Measurements from ENCODE around the gene GMFB.

Gene GMFB

GRCh38 chr14:54516709-54517108 lies 27.9 kb upstream of the GMFB start:
- H3K4me1 ChIP-seq (ENCODE audit: control insufficient read depth, insufficient read depth, low read length), result no peaks in the 10 kb centered on the region
- WGBS (ENCODE audit: insufficient coverage, insufficient read length), result no CpG with 5 or more reads among the region's 1 CpG
- H3K27ac ChIP-seq (ENCODE audit: low read length), result no peak overlapping the region
- no peaks in the 10 kb centered on the region for H3K36me3 ChIP-seq (ENCODE audit: control insufficient read depth, insufficient read depth, low read length)
- no peaks in the 10 kb centered on the region for H3K27me3 ChIP-seq (ENCODE audit: control insufficient read depth, insufficient read depth, low read length)
- no peak overlapping the region for H3K4me3 ChIP-seq (ENCODE audit: low read length)
- no peak for DNase-seq (ENCODE audit: low read depth, low spot score)
- no peaks in the 10 kb centered on the region for H3K9me3 ChIP-seq (ENCODE audit: control insufficient read depth, insufficient read depth, low read length)

GRCh38 chr14:54515670-54516069 lies 26.9 kb upstream of the GMFB start:
- DNase-seq (ENCODE audit: low read depth, low spot score), result no peak
- H3K9me3 ChIP-seq (ENCODE audit: control insufficient read depth, insufficient read depth, low read length), result no peaks in the 10 kb centered on the region
- WGBS (ENCODE audit: insufficient coverage, insufficient read length), result no CpG with 5 or more reads among the region's 1 CpG
- no peak overlapping the region for H3K27ac ChIP-seq (ENCODE audit: low read length)
- H3K27me3 ChIP-seq (ENCODE audit: control insufficient read depth, insufficient read depth, low read length), result no peaks in the 10 kb centered on the region
- H3K36me3 ChIP-seq (ENCODE audit: control insufficient read depth, insufficient read depth, low read length), result no peaks in the 10 kb centered on the region
- no peaks in the 10 kb centered on the region for H3K4me1 ChIP-seq (ENCODE audit: control insufficient read depth, insufficient read depth, low read length)
- no peak overlapping the region for H3K4me3 ChIP-seq (ENCODE audit: low read length)

GRCh38 chr14:54512393-54512792 lies 23.6 kb upstream of the GMFB start:
- DNase-seq (ENCODE audit: low read depth, low spot score), result no peak
- H3K27ac ChIP-seq (ENCODE audit: low read length), result no peak overlapping the region
- no peaks in the 10 kb centered on the region for H3K9me3 ChIP-seq (ENCODE audit: control insufficient read depth, insufficient read depth, low read length)
- H3K36me3 ChIP-seq (ENCODE audit: control insufficient read depth, insufficient read depth, low read length), result no peaks in the 10 kb centered on the region
- H3K4me1 ChIP-seq (ENCODE audit: control insufficient read depth, insufficient read depth, low read length), result no peaks in the 10 kb centered on the region
- no CpG with 5 or more reads among the region's 1 CpG for WGBS (ENCODE audit: insufficient coverage, insufficient read length)
- H3K4me3 ChIP-seq (ENCODE audit: low read length), result no peak overlapping the region
- no peaks in the 10 kb centered on the region for H3K27me3 ChIP-seq (ENCODE audit: control insufficient read depth, insufficient read depth, low read length)

- Histone ChIP-seq H3K27ac (ENCODE audit: low read length) (no peak within 1 kb of the TSS), H3K4me3 (ENCODE audit: low read length) (peak within 1 kb of the TSS; percentile 95), H3K4me1 (ENCODE audit: control insufficient read depth, insufficient read depth, low read length) (no peaks in the 10 kb centered on the region), H3K9me3 (ENCODE audit: control insufficient read depth, insufficient read depth, low read length) (no peaks in the 10 kb centered on the region), H3K36me3 (ENCODE audit: control insufficient read depth, insufficient read depth, low read length) (no peaks in the 10 kb centered on the region), H3K27me3 (ENCODE audit: control insufficient read depth, insufficient read depth, low read length) (no peaks in the 10 kb centered on the region)
- no CpG with 5 or more reads among the region's 66 CpGs for WGBS (ENCODE audit: insufficient coverage, insufficient read length)
- peak; percentile 93 for DNase-seq (ENCODE audit: low read depth, low spot score)
These were observed 21.0 kb upstream of the GMFB start, which contains the start of gene CGRRF1 for GRCh38 chr14:54509546-54510501. TSS of gene CGRRF1 (plus strand) at chr14:54509906. CDS start at chr14:54509960, 54 bp downstream.

GRCh38 chr14:54503486-54503885 lies 14.7 kb upstream of the GMFB start:
- H3K4me3 ChIP-seq (ENCODE audit: low read length), result no peak overlapping the region
- no peak for DNase-seq (ENCODE audit: low read depth, low spot score)
- no peaks in the 10 kb centered on the region for H3K4me1 ChIP-seq (ENCODE audit: control insufficient read depth, insufficient read depth, low read length)
- no peaks in the 10 kb centered on the region for H3K36me3 ChIP-seq (ENCODE audit: control insufficient read depth, insufficient read depth, low read length)
- H3K27me3 ChIP-seq (ENCODE audit: control insufficient read depth, insufficient read depth, low read length), result no peaks in the 10 kb centered on the region
- no peaks in the 10 kb centered on the region for H3K9me3 ChIP-seq (ENCODE audit: control insufficient read depth, insufficient read depth, low read length)
- H3K27ac ChIP-seq (ENCODE audit: low read length), result no peak overlapping the region
- no CpG with 5 or more reads among the region's 3 CpGs for WGBS (ENCODE audit: insufficient coverage, insufficient read length)

GRCh38 chr14:54502602-54503001 lies 13.8 kb upstream of the GMFB start:
- Histone ChIP-seq H3K4me1 (ENCODE audit: control insufficient read depth, insufficient read depth, low read length) (no peaks in the 10 kb centered on the region), H3K27me3 (ENCODE audit: control insufficient read depth, insufficient read depth, low read length) (no peaks in the 10 kb centered on the region), H3K4me3 (ENCODE audit: low read length) (no peak overlapping the region), H3K27ac (ENCODE audit: low read length) (no peak overlapping the region), H3K36me3 (ENCODE audit: control insufficient read depth, insufficient read depth, low read length) (no peaks in the 10 kb centered on the region), H3K9me3 (ENCODE audit: control insufficient read depth, insufficient read depth, low read length) (no peaks in the 10 kb centered on the region)
- WGBS (ENCODE audit: insufficient coverage, insufficient read length), result no CpG with 5 or more reads among the region's 2 CpGs
- DNase-seq (ENCODE audit: low read depth, low spot score), result no peak

- no peaks in the 10 kb centered on the region for H3K4me1 ChIP-seq (ENCODE audit: control insufficient read depth, insufficient read depth, low read length)
- WGBS (ENCODE audit: insufficient coverage, insufficient read length), result no CpG with 5 or more reads among the region's 3 CpGs
- H3K27ac ChIP-seq (ENCODE audit: low read length), result no peak overlapping the region
- H3K4me3 ChIP-seq (ENCODE audit: low read length), result no peak overlapping the region
- no peaks in the 10 kb centered on the region for H3K36me3 ChIP-seq (ENCODE audit: control insufficient read depth, insufficient read depth, low read length)
- DNase-seq (ENCODE audit: low read depth, low spot score), result no peak
- no peaks in the 10 kb centered on the region for H3K9me3 ChIP-seq (ENCODE audit: control insufficient read depth, insufficient read depth, low read length)
- H3K27me3 ChIP-seq (ENCODE audit: control insufficient read depth, insufficient read depth, low read length), result no peaks in the 10 kb centered on the region
These were observed 12.7 kb upstream of the GMFB start for GRCh38 chr14:54501480-54501879.

GRCh38 chr14:54500744-54501143 lies 12.0 kb upstream of the GMFB start:
- H3K4me1 ChIP-seq (ENCODE audit: control insufficient read depth, insufficient read depth, low read length), result no peaks in the 10 kb centered on the region
- no peaks in the 10 kb centered on the region for H3K36me3 ChIP-seq (ENCODE audit: control insufficient read depth, insufficient read depth, low read length)
- no peak overlapping the region for H3K27ac ChIP-seq (ENCODE audit: low read length)
- H3K4me3 ChIP-seq (ENCODE audit: low read length), result no peak overlapping the region
- DNase-seq (ENCODE audit: low read depth, low spot score), result no peak
- no peaks in the 10 kb centered on the region for H3K9me3 ChIP-seq (ENCODE audit: control insufficient read depth, insufficient read depth, low read length)
- WGBS (ENCODE audit: insufficient coverage, insufficient read length), result 100% methylated on average over 1 of the region's 3 CpGs
- H3K27me3 ChIP-seq (ENCODE audit: control insufficient read depth, insufficient read depth, low read length), result no peaks in the 10 kb centered on the region

GRCh38 chr14:54498579-54498978 lies 9.8 kb upstream of the GMFB start:
- H3K4me1 ChIP-seq (ENCODE audit: control insufficient read depth, insufficient read depth, low read length), result no peaks in the 10 kb centered on the region
- H3K4me3 ChIP-seq (ENCODE audit: low read length), result no peak overlapping the region
- H3K27me3 ChIP-seq (ENCODE audit: control insufficient read depth, insufficient read depth, low read length), result no peaks in the 10 kb centered on the region
- WGBS (ENCODE audit: insufficient coverage, insufficient read length), result no CpG with 5 or more reads among the region's 7 CpGs
- H3K36me3 ChIP-seq (ENCODE audit: control insufficient read depth, insufficient read depth, low read length), result no peaks in the 10 kb centered on the region
- DNase-seq (ENCODE audit: low read depth, low spot score), result no peak
- no peak overlapping the region for H3K27ac ChIP-seq (ENCODE audit: low read length)
- no peaks in the 10 kb centered on the region for H3K9me3 ChIP-seq (ENCODE audit: control insufficient read depth, insufficient read depth, low read length)

- Histone ChIP-seq H3K4me3 (ENCODE audit: low read length) (no peak overlapping the region), H3K4me1 (ENCODE audit: control insufficient read depth, insufficient read depth, low read length) (0 out of 2 replicates have a peak, but pooled peaks cover under 1% of the 10 kb centered on the region), H3K9me3 (ENCODE audit: control insufficient read depth, insufficient read depth, low read length) (no peaks in the 10 kb centered on the region), H3K36me3 (ENCODE audit: control insufficient read depth, insufficient read depth, low read length) (no peaks in the 10 kb centered on the region), H3K27ac (ENCODE audit: low read length) (no peak overlapping the region), H3K27me3 (ENCODE audit: control insufficient read depth, insufficient read depth, low read length) (no peaks in the 10 kb centered on the region)
- WGBS (ENCODE audit: insufficient coverage, insufficient read length), result no CpG with 5 or more reads among the region's 5 CpGs
- no peak for DNase-seq (ENCODE audit: low read depth, low spot score)
These were observed 9.3 kb upstream of the GMFB start for GRCh38 chr14:54498095-54498531.
